KOPT-K1 (cell line): Measurements from ENCODE around the gene MTOR.

Source experiments
- H3K27ac ChIP-seq: fragments of 200-600 bp; sonication (generic); 2 replicates; pipeline ENCODE4 v1.5.1; 2016; ENCODE audit warnings: antibody characterized with exemption, mild to moderate bottlenecking, low read depth, low read length; ENCODE audit not compliant: poor library complexity, severe bottlenecking
- H3K36me3 ChIP-seq: fragments of 200-600 bp; sonication (generic); 2 replicates; pipeline ENCODE4 v1.5.1; 2017; ENCODE audit warnings: antibody characterized with exemption, mild to moderate bottlenecking, low read length, moderate library complexity; ENCODE audit not compliant: insufficient read depth
- H3K9me3 ChIP-seq: fragments of 200-600 bp; sonication (generic); 2 replicates; pipeline ENCODE4 v1.5.1; 2017; ENCODE audit warnings: antibody characterized with exemption, low read length, mild to moderate bottlenecking; ENCODE audit not compliant: insufficient read depth, poor library complexity, severe bottlenecking

Gene MTOR

GRCh38 chr1:11144570-11145256 lies 117.6 kb downstream of the MTOR start:
- H3K27ac ChIP-seq = no peak overlapping the region
- no peaks in the 10 kb centered on the region for H3K9me3 ChIP-seq
- H3K36me3 ChIP-seq = peaks cover 91% of the 10 kb centered on the region

- Histone ChIP-seq H3K36me3 (peaks cover 91% of the 10 kb centered on the region), H3K27ac (no peak overlapping the region), H3K9me3 (no peaks in the 10 kb centered on the region)
These were observed 118.4 kb downstream of the MTOR start for GRCh38 chr1:11143907-11144306.

GRCh38 chr1:11143401-11143800 lies 119.0 kb downstream of the MTOR start:
- H3K9me3 ChIP-seq = no peaks in the 10 kb centered on the region
- H3K36me3 ChIP-seq = peaks cover 91% of the 10 kb centered on the region
- no peak overlapping the region for H3K27ac ChIP-seq

- Histone ChIP-seq H3K27ac (no peak overlapping the region), H3K9me3 (no peaks in the 10 kb centered on the region), H3K36me3 (peaks cover 91% of the 10 kb centered on the region)
These were observed 119.5 kb downstream of the MTOR start for GRCh38 chr1:11142618-11143391.

GRCh38 chr1:11138952-11139351 lies 123.4 kb downstream of the MTOR start:
- Histone ChIP-seq H3K9me3 (no peaks in the 10 kb centered on the region), H3K27ac (no peak overlapping the region), H3K36me3 (peaks cover 89% of the 10 kb centered on the region)

- Histone ChIP-seq H3K36me3 (peaks cover 89% of the 10 kb centered on the region), H3K9me3 (no peaks in the 10 kb centered on the region), H3K27ac (no peak overlapping the region)
These were observed 124.3 kb downstream of the MTOR start for GRCh38 chr1:11138029-11138428.

GRCh38 chr1:11134898-11135266 lies 127.5 kb downstream of the MTOR start:
- no peaks in the 10 kb centered on the region for H3K9me3 ChIP-seq
- H3K36me3 ChIP-seq = peaks cover 98% of the 10 kb centered on the region
- H3K27ac ChIP-seq = no peak overlapping the region

GRCh38 chr1:11134251-11134897 lies 128.0 kb downstream of the MTOR start:
- no peak overlapping the region for H3K27ac ChIP-seq
- H3K36me3 ChIP-seq = peaks cover 98% of the 10 kb centered on the region
- H3K9me3 ChIP-seq = no peaks in the 10 kb centered on the region

GRCh38 chr1:11132563-11133293 lies 129.6 kb downstream of the MTOR start:
- Histone ChIP-seq H3K27ac (no peak overlapping the region), H3K36me3 (peaks cover 98% of the 10 kb centered on the region), H3K9me3 (no peaks in the 10 kb centered on the region)

GRCh38 chr1:11131816-11132215 lies 130.5 kb downstream of the MTOR start:
- peaks cover 98% of the 10 kb centered on the region for H3K36me3 ChIP-seq
- no peak overlapping the region for H3K27ac ChIP-seq
- H3K9me3 ChIP-seq = no peaks in the 10 kb centered on the region

GRCh38 chr1:11130406-11130805 lies 131.9 kb downstream of the MTOR start:
- peaks cover 100% of the 10 kb centered on the region for H3K36me3 ChIP-seq
- H3K9me3 ChIP-seq = no peaks in the 10 kb centered on the region
- H3K27ac ChIP-seq = no peak overlapping the region

- Histone ChIP-seq H3K9me3 (no peaks in the 10 kb centered on the region), H3K36me3 (peaks cover 100% of the 10 kb centered on the region), H3K27ac (no peak overlapping the region)
These were observed 132.5 kb downstream of the MTOR start for GRCh38 chr1:11129649-11130390.

- Histone ChIP-seq H3K27ac (no peak overlapping the region), H3K36me3 (peaks cover 97% of the 10 kb centered on the region), H3K9me3 (no peaks in the 10 kb centered on the region)
These were observed 135.8 kb downstream of the MTOR start for GRCh38 chr1:11126569-11126968.

- no peaks in the 10 kb centered on the region for H3K9me3 ChIP-seq
- peaks cover 97% of the 10 kb centered on the region for H3K36me3 ChIP-seq
- no peak overlapping the region for H3K27ac ChIP-seq
These were observed 136.4 kb downstream of the MTOR start for GRCh38 chr1:11125931-11126330.
